Progenitor cell of endocrine pancreas (in vitro differentiated cells): Measurements from ENCODE around the gene HTRA3. TPM values are rescaled to one million over a fixed set of nuclear protein-coding genes. Genes with fewer than 3 reads are reported as not detected.

Source experiments
- DNase-seq: peaks from one replicate; pipeline ENCODE4 v3.0.0; 2021; ENCODE audit warnings: low spot score; ENCODE audit not compliant: unreplicated experiment
- H3K27ac Mint-ChIP-seq: 2 replicates; pipeline ENCODE4 v1.8.0; 2021; ENCODE audit warnings: mild to moderate bottlenecking, moderate library complexity, mixed read lengths
- H3K27me3 Mint-ChIP-seq: 2 replicates; pipeline ENCODE4 v1.8.0; 2021; ENCODE audit warnings: mixed read lengths
- H3K36me3 Mint-ChIP-seq: 2 replicates; pipeline ENCODE4 v1.8.0; 2022; ENCODE audit warnings: mixed read lengths; ENCODE audit not compliant: insufficient read depth
- H3K4me1 Mint-ChIP-seq: 2 replicates; pipeline ENCODE4 v1.8.0; 2021; ENCODE audit warnings: low read depth, mixed read lengths
- H3K4me3 Mint-ChIP-seq: 2 replicates; pipeline ENCODE4 v1.8.0; 2021; ENCODE audit warnings: low read depth, mild to moderate bottlenecking, moderate library complexity, mixed read lengths
- H3K9me3 Mint-ChIP-seq: 2 replicates; pipeline ENCODE4 v1.8.0; 2021; ENCODE audit warnings: low read depth, mixed read lengths
- total RNA-seq: library from RNA; stranded (reverse); gene quantifications from 2 replicates; pipeline ENCODE4 v1.2.1, GENCODE V29; 2021
- TF ChIP-seq, protein P1 (sequence below): fragments of 200-600 bp; sonication (generic); IDR thresholded peaks from one replicate; pipeline ENCODE4 v1.5.0; 2021; ENCODE audit warnings: antibody characterized with exemption, mild to moderate bottlenecking; ENCODE audit not compliant: unreplicated experiment

HTRA3 gene
- total RNA-seq, 1 donor from 2014 or later, result 0.86 TPM

GRCh38 chr4:8267077-8267476 lies 2.5 kb upstream of the HTRA3 start:
- TF ChIP-seq, protein P1, sequence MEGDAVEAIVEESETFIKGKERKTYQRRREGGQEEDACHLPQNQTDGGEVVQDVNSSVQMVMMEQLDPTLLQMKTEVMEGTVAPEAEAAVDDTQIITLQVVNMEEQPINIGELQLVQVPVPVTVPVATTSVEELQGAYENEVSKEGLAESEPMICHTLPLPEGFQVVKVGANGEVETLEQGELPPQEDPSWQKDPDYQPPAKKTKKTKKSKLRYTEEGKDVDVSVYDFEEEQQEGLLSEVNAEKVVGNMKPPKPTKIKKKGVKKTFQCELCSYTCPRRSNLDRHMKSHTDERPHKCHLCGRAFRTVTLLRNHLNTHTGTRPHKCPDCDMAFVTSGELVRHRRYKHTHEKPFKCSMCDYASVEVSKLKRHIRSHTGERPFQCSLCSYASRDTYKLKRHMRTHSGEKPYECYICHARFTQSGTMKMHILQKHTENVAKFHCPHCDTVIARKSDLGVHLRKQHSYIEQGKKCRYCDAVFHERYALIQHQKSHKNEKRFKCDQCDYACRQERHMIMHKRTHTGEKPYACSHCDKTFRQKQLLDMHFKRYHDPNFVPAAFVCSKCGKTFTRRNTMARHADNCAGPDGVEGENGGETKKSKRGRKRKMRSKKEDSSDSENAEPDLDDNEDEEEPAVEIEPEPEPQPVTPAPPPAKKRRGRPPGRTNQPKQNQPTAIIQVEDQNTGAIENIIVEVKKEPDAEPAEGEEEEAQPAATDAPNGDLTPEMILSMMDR, result peak; percentile 79
- peak; percentile 43 for DNase-seq
- peak overlapping the region; percentile 88 for H3K27ac Mint-ChIP-seq
- no peak overlapping the region for H3K4me3 Mint-ChIP-seq
- peaks cover 41% of the 10 kb centered on the region for H3K27me3 Mint-ChIP-seq
- no peaks in the 10 kb centered on the region for H3K36me3 Mint-ChIP-seq
- no peaks in the 10 kb centered on the region for H3K9me3 Mint-ChIP-seq
- H3K4me1 Mint-ChIP-seq, result peaks cover 7% of the 10 kb centered on the region

GRCh38 chr4:8268211-8268610 lies 1.3 kb upstream of the HTRA3 start:
- TF ChIP-seq, protein P1, result no peak
- Mint-ChIP-seq H3K4me3 (no peak overlapping the region), H3K36me3 (no peaks in the 10 kb centered on the region), H3K27ac (no peak overlapping the region), H3K9me3 (no peaks in the 10 kb centered on the region), H3K4me1 (peaks cover 7% of the 10 kb centered on the region), H3K27me3 (peaks cover 46% of the 10 kb centered on the region)
- no peak for DNase-seq

DNA sequence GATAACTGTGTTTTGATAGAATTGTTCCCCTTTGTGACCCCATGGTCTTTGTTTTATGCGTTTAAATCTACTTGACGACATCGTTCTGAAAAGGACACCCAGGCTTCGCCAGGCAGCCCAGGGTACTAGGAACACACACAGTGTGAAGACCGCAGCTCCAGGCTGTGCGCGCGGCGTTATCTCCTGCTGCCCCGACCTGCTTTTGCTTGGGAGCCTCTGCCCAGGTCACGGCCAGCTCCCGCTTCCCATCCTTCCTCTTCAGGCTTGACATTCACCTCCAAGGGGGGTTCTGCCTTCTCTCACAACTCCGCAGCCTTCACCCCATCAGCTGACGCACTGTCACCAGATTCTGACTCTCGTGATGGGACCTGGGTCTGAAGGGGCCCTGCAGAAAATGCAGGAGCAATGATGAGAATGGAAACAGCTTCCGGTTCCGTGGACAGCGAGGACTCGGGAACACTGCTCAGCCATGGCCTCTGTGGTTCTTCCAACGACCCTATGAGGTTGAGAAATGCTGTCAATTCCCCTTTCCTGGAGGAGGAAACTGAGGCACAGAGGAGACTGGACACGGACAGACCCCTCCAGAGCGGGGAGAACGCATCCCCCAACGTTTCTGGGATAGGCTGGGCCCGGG lies 536 bp upstream of the HTRA3 start:
- no peaks in the 10 kb centered on the region for H3K9me3 Mint-ChIP-seq
- no peak overlapping the region for H3K4me3 Mint-ChIP-seq
- peaks cover 38% of the 10 kb centered on the region for H3K27me3 Mint-ChIP-seq
- H3K4me1 Mint-ChIP-seq, result peaks cover 6% of the 10 kb centered on the region
- no peak for DNase-seq
- H3K27ac Mint-ChIP-seq, result no peak overlapping the region
- TF ChIP-seq, protein P1, result no peak
- no peaks in the 10 kb centered on the region for H3K36me3 Mint-ChIP-seq

- no peak for DNase-seq
- Mint-ChIP-seq H3K4me1 (peaks cover 6% of the 10 kb centered on the region), H3K36me3 (no peaks in the 10 kb centered on the region), H3K27ac (no peak overlapping the region), H3K4me3 (no peak overlapping the region), H3K9me3 (no peaks in the 10 kb centered on the region), H3K27me3 (peaks cover 39% of the 10 kb centered on the region)
- TF ChIP-seq, protein P1, result no peak
These were observed 841 bp downstream of the HTRA3 start for GRCh38 chr4:8270418-8270771.

DNA sequence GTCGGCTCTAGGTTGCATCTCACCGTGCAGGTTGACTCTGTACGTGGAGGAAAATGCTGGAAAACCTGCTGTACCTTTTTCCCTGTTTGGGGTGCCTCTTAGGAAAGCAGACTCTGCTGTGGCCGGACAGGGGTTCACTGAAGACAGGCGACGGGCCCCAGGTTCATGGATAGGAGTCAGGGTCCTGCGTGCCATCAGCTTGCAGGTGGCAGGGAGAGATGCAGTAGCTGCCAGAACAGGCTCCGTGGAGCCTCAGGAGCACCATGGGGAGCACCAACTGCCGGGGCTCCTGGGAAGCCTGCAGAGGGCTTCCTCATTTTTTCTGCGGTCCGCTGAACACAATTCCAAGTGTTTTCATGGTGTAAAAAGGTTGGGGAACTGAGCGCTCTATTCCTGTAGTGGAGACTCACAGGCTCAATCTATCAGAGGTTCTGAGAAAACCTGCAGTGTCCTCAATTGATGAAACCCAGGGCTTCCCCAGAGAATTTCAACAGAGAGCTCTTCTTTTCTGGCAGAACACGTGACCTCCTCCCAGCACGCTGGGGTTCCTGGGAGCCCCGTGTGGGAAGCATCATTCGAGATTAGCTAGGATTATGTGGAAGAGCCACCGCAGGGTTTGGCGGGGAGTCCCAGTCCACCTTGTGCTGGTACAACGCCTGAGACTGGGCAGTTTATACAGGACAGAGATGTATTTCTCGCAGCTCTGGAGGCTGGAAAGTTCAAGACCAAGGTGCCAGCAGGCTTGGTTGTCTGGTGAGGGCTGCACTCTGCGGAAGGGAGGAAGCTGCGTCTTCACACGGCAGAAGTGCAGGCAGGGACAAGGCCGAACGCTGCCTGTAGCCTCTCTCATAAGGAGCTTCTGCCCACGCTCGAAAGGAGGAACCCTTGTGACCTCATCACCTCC lies 1.6 kb downstream of the HTRA3 start:
- H3K4me3 Mint-ChIP-seq, result no peak overlapping the region
- TF ChIP-seq, protein P1, result no peak
- no peak for DNase-seq
- H3K4me1 Mint-ChIP-seq, result peaks cover 6% of the 10 kb centered on the region
- no peaks in the 10 kb centered on the region for H3K9me3 Mint-ChIP-seq
- peaks cover 41% of the 10 kb centered on the region for H3K27me3 Mint-ChIP-seq
- H3K36me3 Mint-ChIP-seq, result no peaks in the 10 kb centered on the region
- no peak overlapping the region for H3K27ac Mint-ChIP-seq
